NCI-H2029 treated with DMSO at 0.1 percent for 48 hours (cell line): ENCODE results near the gene PTPRN2.

Experiments
- DNase-seq: peaks from one replicate; lab custom pipeline; 2025; lab: John Stamatoyannopoulos, UW

Gene PTPRN2

DNA sequence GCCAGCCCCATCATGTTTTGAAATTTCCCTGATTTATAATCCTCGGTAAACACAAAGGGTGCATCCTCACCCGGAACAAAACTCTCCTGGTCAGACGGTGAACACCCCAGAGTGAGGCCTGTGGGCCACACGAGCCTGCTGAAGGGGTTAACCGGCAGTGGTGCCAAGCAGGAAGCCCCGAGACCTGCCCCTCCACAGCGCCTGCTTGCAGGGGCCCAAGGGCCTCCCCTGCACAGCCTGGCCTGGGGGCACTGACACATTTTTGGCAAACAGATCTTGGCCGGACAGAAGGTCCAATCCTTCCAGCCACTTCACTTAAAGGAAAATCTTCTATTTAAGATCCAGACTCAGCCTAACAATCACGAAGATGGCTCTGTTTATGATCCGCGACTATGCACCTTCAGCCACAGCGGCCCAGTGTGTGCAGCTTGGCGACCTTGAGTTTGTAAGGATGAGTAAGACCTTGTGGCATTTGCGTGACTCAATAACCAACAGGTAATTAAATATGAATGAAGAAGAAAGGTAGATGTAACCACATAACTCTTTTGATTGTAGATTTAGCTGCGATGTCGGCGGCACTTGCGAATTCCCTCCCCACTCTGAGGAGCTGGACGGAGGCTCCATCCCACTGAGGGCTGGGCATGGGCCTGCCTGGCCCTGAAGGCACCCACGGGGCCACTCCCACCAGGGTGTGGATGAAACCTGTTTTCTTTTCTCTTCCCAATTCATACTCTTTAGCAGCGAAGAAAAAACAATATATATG, 922.6 kb downstream of the PTPRN2 start:
- no peak for DNase-seq

- no peak for DNase-seq
Measured at GRCh38 chr7:157664034-157664433, 923.6 kb downstream of the PTPRN2 start.

- no peak for DNase-seq
Measured at GRCh38 chr7:157662981-157663716, 924.5 kb downstream of the PTPRN2 start.

DNA sequence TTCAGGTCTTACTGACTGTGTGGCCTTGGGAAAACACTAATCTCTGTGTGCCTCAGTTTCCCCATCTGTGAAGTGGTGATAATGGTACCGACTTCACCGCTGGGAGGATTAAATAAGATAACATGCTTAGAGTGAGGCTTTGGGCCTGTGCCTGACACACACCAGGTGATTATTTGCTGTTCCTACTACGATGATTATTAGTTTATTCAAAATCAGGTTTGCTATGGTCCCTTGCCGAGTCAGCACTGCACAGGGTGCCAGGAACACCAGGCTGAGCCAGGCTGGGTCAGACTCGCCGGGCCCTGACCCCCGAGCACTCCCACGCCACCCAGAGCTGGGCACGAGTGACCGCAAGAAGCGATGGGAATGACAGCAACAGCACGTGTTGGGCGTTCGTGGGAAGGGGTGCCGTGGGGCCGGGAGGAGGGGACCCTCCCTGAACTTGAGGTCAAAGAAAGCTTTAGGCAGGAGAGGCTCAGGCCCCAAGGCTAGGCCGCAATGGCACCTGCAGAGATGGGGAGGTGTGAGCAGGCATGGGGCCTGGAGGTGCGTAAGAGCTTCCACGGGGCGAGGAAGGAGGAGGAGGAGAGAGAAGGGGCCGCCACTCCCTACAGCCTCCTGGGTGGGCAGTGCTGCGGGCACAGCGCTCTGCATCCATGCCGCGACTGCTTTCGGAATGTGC, 925.4 kb downstream of the PTPRN2 start:
- no peak for DNase-seq

DNA sequence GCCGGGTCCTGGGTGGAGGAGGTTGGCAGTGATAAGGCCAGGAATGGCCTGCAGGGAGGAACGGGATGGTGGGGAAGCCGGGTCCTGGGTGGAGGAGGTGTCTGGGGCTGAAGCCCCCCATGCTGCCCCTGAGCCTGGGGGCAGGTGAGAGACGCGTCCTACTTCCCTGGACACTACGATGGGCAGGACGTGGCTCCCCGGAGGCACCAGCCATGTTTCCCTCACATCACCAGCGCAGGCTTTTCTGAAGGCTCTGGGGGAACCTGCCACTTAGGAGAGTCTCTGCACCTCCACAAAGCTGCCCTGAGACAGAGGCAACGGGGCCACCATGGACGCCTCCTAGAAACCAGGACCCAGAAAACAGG, 926.0 kb downstream of the PTPRN2 start:
- DNase-seq, result no peak

DNA sequence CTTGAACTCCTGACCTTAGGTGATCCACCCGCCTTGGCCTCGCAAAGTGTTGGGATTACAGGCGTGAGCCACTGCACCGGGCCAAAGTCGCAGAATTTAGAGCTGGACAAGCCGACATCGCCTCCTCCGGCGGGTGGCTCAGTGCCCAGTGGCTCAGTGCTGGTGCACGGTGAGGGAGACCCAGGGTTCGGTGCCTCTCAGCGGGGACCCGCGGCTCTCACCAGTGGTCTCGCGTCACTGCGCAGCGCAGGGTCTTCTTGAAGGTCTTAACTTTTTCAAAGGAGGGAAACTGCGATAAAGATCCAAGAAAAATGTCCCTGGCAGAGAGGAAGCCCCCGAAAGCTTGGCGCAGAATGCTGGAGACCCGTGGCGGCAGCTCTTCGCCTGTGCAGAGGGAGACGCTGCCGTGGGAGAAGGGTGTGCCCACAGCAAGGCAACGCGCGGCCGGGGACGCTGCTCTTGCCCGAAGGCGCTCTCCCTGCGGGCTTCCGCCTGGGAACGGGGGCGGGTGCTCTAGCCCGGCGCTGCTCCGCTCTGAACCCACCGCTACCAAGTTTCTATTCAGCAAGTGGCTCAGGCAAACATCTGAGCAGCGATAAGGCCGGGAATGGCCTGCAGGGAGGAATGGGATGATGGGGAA, 926.5 kb downstream of the PTPRN2 start:
- DNase-seq, result no peak

DNA sequence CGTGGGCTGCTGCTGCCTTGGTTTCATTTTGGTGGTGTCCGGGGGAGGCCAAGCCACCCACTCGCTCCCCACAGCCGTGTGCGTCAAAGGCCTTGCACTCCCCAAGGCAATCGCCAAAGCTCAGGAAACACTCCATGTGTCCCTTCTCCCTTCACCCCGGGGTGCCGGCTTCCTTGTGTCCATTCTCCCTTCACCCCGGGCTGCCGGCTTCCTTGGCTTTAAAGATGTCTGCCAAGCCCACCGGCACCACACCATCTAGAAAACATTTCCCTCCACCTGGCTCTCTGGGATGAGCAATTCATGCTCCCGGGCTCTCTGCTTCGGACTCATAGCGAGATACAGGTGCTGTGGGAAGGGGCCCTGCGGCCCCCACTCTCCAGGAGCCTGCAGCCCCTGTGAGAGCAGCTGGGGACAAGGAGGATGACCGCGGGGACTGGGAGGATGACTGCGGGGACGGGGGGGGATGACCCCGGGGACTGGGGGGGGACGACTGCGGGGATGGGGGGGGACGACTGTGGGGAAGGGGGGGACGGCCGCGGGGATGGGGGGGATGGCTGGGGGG, 928.7 kb downstream of the PTPRN2 start:
- no peak for DNase-seq

- DNase-seq, result no peak
Measured at GRCh38 chr7:157657741-157658740, 929.6 kb downstream of the PTPRN2 start.

GRCh38 chr7:157656195-157656769, 931.3 kb downstream of the PTPRN2 start:
- no peak for DNase-seq

DNA sequence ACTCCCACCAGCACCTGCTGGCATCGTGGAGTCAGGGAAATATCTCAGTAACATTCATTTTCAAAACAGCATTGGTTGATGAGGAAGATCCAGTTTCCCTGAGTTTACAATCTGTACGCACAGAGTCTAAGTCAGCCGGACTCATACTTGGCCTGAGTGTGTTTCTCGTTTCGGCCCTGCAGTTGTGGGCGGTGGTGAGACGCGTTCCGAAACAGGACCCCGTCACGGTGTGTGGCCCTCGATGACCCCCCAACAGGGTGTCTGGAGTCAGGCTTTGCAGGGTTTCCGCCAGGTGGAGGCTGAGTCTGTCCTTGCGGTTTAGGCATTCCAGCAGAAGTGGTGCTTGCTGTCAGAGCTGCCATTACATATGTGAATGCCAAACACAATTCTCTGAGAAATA, 933.3 kb downstream of the PTPRN2 start:
- no peak for DNase-seq

DNA sequence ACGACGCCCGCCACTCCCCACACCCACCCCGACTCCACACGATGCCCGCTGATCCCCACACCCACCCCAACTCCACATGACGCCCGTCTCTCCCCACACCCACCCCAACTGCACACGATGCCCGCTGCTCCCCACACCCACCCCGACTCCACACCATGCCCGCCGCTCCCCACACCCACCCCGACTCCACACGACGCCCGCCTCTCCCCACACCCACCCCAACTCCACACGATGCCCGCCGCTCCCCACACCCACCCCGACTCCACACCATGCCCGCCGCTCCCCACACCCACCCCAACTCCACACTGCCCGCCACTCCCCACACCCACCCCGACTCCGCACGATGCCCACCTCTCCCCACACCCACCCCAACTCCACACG, 933.8 kb downstream of the PTPRN2 start:
- DNase-seq, result no peak

- no peak for DNase-seq
Measured at GRCh38 chr7:157652954-157653826, 934.4 kb downstream of the PTPRN2 start.

DNA sequence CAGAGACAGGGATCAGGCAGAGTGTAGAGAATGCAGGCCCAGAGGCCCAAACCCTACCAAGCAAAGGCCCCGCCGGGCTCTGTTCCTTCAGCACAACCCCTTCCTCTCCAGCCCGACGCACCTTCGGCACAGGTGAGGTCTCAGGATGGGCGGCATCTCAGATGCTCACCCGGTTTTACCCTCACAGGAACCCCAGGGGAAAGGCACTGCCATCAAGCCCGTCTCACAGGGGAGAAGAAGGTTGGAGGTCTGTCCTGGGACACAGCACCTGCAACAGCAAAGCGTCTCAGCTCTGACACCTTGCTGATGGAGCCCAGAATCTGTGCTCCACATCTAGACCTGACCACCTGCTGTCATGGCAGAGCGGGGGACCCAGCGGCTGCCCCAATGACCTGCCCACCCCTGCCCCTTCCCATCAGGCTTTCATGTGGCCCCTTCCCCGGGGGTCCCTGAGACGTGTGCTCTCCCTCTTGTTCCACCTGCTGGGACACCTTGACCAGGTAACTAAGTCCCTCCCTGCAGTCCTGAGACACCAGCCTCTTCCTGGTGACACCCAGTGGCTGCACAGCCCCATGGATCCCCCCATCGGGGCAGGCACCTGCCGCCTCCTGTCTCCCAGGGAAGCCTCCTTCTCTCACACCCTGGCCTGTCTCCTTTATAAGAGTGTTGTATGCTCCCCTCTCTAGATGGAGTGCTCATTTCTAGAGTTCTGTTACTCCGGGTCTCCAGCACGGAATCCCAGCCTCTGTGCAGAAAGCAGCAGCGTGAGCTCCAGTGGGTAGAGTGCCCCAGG, 935.3 kb downstream of the PTPRN2 start:
- DNase-seq, result no peak

GRCh38 chr7:157651366-157652160, 936.1 kb downstream of the PTPRN2 start:
- no peak for DNase-seq

DNA sequence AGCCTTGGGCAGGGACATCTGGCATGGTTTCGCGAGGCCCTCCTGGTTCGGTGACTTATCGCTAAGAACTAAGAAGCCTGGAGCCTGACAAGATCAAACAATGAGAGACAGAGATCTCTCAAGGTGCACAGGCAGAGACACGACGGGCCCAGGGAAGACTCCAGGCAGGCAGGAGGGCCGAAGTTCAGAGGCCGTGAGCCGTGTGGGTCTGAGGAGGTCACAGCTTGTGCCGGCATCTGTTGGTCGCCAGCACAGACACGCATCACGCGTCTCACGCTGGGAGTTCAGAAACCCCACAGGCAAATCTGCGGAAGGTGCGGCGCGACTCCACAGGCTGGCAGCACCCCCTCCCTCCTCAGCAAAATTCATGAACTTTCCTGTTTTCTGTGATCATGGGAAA, 936.8 kb downstream of the PTPRN2 start:
- DNase-seq, result no peak

GRCh38 chr7:157650131-157650631, 937.4 kb downstream of the PTPRN2 start:
- no peak for DNase-seq

- no peak for DNase-seq
Measured at GRCh38 chr7:157646551-157646950, 941.1 kb downstream of the PTPRN2 start.

- DNase-seq, result no peak
Measured at GRCh38 chr7:157645539-157645938, 942.1 kb downstream of the PTPRN2 start.
